HTERT RPE-1 (cell line): Measurements from ENCODE around the gene FAM210A.

Experiments
- in situ Hi-C: fragments of 300-500 bp; cut with MboI; formaldehyde crosslinking; loops from 4 replicates; pipeline ENCODE4 v1.14.3; 2020; ENCODE audit warnings: low sequenced_read_pairs

FAM210A gene

GRCh38 chr18:13622751-13623150 is 103.6 kb downstream of the FAM210A start:
- in situ Hi-C loops, result no loop called here

- in situ Hi-C loops, result no loop called here
Measured at GRCh38 chr18:13621886-13622619, 104.3 kb downstream of the FAM210A start.

GRCh38 chr18:13621446-13621849 is 104.9 kb downstream of the FAM210A start:
- in situ Hi-C loops, result no loop called here

GRCh38 chr18:13620818-13621445 is 105.4 kb downstream of the FAM210A start:
- in situ Hi-C loops, result no loop called here

- in situ Hi-C loops, result no loop called here
Measured at GRCh38 chr18:13620206-13620672, 106.1 kb downstream of the FAM210A start.

- in situ Hi-C loops, result no loop called here
Measured at GRCh38 chr18:13619505-13620205, 106.7 kb downstream of the FAM210A start.

GRCh38 chr18:13618760-13619438 is 107.5 kb downstream of the FAM210A start:
- in situ Hi-C loops, result no loop called here

- in situ Hi-C loops, result no loop called here
Measured at GRCh38 chr18:13617826-13618515, 108.4 kb downstream of the FAM210A start.

- in situ Hi-C loops, result no loop called here
Measured at GRCh38 chr18:13616525-13617035, 109.8 kb downstream of the FAM210A start.

- in situ Hi-C loops, result no loop called here
Measured at GRCh38 chr18:13616041-13616440, 110.3 kb downstream of the FAM210A start.

- in situ Hi-C loops, result no loop called here
Measured at GRCh38 chr18:13615432-13615861, 110.9 kb downstream of the FAM210A start.

- in situ Hi-C loops, result no loop called here
Measured at GRCh38 chr18:13614641-13615288, 111.6 kb downstream of the FAM210A start.

GRCh38 chr18:13613591-13614501 is 112.5 kb downstream of the FAM210A start:
- in situ Hi-C loops, result no loop called here
